ENCODE measurements around the gene CADM1. TPM values are rescaled to one million over a fixed set of nuclear protein-coding genes. Genes with fewer than 3 reads are reported as not detected.

The CADM1 gene
- total RNA-seq, 4 donors from 2014 or later: 1.2 to 2.5 (median 2.2) TPM

- no peaks in the 10 kb centered on the region for H3K9me3 ChIP-seq
- no peaks in the 10 kb centered on the region for H3K36me3 ChIP-seq
- H3K27me3 ChIP-seq: no peaks in the 10 kb centered on the region
- TF ChIP-seq POLR2A (IDR thresholded peaks at IDR 0.05): no peak
- no peak overlapping the region for H3K4me3 ChIP-seq
- H3K4me1 ChIP-seq: no peaks in the 10 kb centered on the region
- DNase-seq: no peak
- intact Hi-C loops (cut with DNase I; ENCODE audit: low total_unique reads): no loop called here
- no peak overlapping the region for H3K27ac ChIP-seq
- no peak for ATAC-seq
- in situ Hi-C loops (cut with MboI; ENCODE audit: low sequenced_read_pairs in 4 of 4): no loop called here
Measured at GRCh38 chr11:115389790-115390189, 114.4 kb downstream of the CADM1 start.

- intact Hi-C loops (cut with DNase I; ENCODE audit: low total_unique reads) (no loop called here), in situ Hi-C loops (cut with MboI; ENCODE audit: low sequenced_read_pairs in 4 of 4) (no loop called here)
- TF ChIP-seq POLR2A (IDR thresholded peaks at IDR 0.05) (no peak), CTCF (IDR thresholded peaks at IDR 0.05 in 4 of 5, conservative IDR thresholded peaks at IDR 0.05 in 1 of 5) (no peak)
- Histone ChIP-seq H3K4me1 (no peaks in the 10 kb centered on the region), H3K36me3 (no peaks in the 10 kb centered on the region), H3K27me3 (no peaks in the 10 kb centered on the region), H3K27ac (no peak overlapping the region), H3K9me3 (no peaks in the 10 kb centered on the region), H3K4me3 (no peak overlapping the region)
- ATAC-seq (no peak), DNase-seq (no peak)
Measured at GRCh38 chr11:115385226-115385625, 119.0 kb downstream of the CADM1 start.

GRCh38 chr11:115384236-115384635 is 120.0 kb downstream of the CADM1 start:
- in situ Hi-C loops (cut with MboI; ENCODE audit: low sequenced_read_pairs in 4 of 4): no loop called here
- no peak for DNase-seq
- H3K4me3 ChIP-seq: no peak overlapping the region
- H3K27me3 ChIP-seq: no peaks in the 10 kb centered on the region
- H3K36me3 ChIP-seq: no peaks in the 10 kb centered on the region
- intact Hi-C loops (cut with DNase I; ENCODE audit: low total_unique reads): no loop called here
- H3K9me3 ChIP-seq: no peaks in the 10 kb centered on the region
- TF ChIP-seq POLR2A (IDR thresholded peaks at IDR 0.05) (no peak), CTCF (IDR thresholded peaks at IDR 0.05 in 4 of 5, conservative IDR thresholded peaks at IDR 0.05 in 1 of 5) (no peak)
- no peaks in the 10 kb centered on the region for H3K4me1 ChIP-seq
- H3K27ac ChIP-seq: no peak overlapping the region
- ATAC-seq: no peak

DNA sequence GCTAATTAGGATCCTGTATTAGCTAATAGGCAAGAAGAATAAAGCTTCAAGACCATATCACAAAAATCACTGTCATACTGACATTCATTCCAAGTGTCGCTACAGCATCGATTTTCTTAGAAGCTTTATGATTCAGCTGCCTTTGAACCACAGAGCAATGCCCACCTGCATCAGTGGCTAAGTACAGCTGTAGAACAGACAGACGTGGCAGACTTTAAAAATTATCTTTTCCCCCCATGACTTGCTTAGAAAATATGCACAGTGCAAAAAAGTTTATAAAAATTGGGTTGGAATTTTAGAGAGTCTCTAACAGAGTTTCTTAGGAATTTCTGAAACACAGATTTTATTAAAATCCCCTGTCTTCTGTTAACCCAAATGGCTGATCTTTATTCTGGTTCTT is 120.8 kb downstream of the CADM1 start:
- intact Hi-C loops (cut with DNase I; ENCODE audit: low total_unique reads): no loop called here
- TF ChIP-seq CTCF (IDR thresholded peaks at IDR 0.05 in 4 of 5, conservative IDR thresholded peaks at IDR 0.05 in 1 of 5) (no peak), POLR2A (IDR thresholded peaks at IDR 0.05) (no peak)
- DNase-seq (no peak), ATAC-seq (no peak)
- Histone ChIP-seq H3K36me3 (no peaks in the 10 kb centered on the region), H3K4me1 (no peaks in the 10 kb centered on the region), H3K4me3 (no peak overlapping the region), H3K9me3 (no peaks in the 10 kb centered on the region), H3K27ac (no peak overlapping the region), H3K27me3 (no peaks in the 10 kb centered on the region)
- in situ Hi-C loops (cut with MboI; ENCODE audit: low sequenced_read_pairs in 4 of 4): no loop called here

GRCh38 chr11:115379528-115379927 is 124.7 kb downstream of the CADM1 start:
- DNase-seq (no peak), ATAC-seq (no peak)
- H3K27ac ChIP-seq: no peak overlapping the region
- H3K4me1 ChIP-seq: no peaks in the 10 kb centered on the region
- in situ Hi-C loops (cut with MboI; ENCODE audit: low sequenced_read_pairs in 4 of 4): no loop called here
- no peak overlapping the region for H3K4me3 ChIP-seq
- TF ChIP-seq CTCF (IDR thresholded peaks at IDR 0.05 in 4 of 5, conservative IDR thresholded peaks at IDR 0.05 in 1 of 5): no peak
- no peak for TF ChIP-seq POLR2A (IDR thresholded peaks at IDR 0.05)
- H3K36me3 ChIP-seq: no peaks in the 10 kb centered on the region
- no peaks in the 10 kb centered on the region for H3K27me3 ChIP-seq
- intact Hi-C loops (cut with DNase I; ENCODE audit: low total_unique reads): no loop called here
- no peaks in the 10 kb centered on the region for H3K9me3 ChIP-seq

Data from gastrocnemius medialis (tissue), 4 donors.